ENCODE measurements around the gene CDK10. TPM values are rescaled to one million over a fixed set of nuclear protein-coding genes. Genes with fewer than 3 reads are reported as not detected.
"Not testable (repeated sequence)": the region's sequence is repeated elsewhere in the genome, so short reads cannot be mapped to it uniquely, and the experiment has no call there.

Gene CDK10
- total RNA-seq, 6 experiments from 2014 or later: 35.0 to 72.2 (median 53.7) TPM

DNA sequence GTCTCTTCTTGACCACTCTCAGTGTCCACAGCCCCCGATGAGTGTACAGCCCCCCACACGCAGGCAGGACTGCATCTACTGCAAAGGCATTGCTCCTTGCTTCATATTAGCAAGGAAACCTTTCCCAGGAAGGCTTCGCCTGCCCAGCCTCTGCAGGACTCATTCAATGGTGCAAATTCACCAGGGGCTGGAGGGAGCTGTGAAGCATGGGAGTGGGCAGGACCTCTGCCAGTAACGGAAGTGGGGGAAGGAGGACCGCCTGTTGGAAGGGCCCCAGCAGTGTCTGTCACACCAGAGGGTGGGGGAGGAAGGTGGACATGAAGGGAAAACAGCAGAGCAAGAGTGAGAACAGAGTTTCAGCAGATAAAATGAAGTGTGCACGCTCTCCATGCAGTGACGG is 26.3 kb upstream of the CDK10 start:
- H3K4me1 ChIP-seq: peaks cover 0 to 10% (median 0%) of the 10 kb centered on the region in 4 donors
- no peak overlapping the region for H3K27ac ChIP-seq
- H3K4me3 ChIP-seq: no peak overlapping the region
- no peaks in the 10 kb centered on the region for H3K36me3 ChIP-seq
- no peak for DNase-seq
- WGBS (ENCODE audit: insufficient coverage, low coverage, low lambda C conversion rate, missing lambda C conversion rate): 97% methylated on average over 6 of the region's 7 CpGs
- intact Hi-C loops (cut with DNase I): no loop called here
- no peak for ATAC-seq
- H3K27me3 ChIP-seq: no peaks in the 10 kb centered on the region
- H3K9me3 ChIP-seq: no peaks in the 10 kb centered on the region
- TF ChIP-seq, protein P1, sequence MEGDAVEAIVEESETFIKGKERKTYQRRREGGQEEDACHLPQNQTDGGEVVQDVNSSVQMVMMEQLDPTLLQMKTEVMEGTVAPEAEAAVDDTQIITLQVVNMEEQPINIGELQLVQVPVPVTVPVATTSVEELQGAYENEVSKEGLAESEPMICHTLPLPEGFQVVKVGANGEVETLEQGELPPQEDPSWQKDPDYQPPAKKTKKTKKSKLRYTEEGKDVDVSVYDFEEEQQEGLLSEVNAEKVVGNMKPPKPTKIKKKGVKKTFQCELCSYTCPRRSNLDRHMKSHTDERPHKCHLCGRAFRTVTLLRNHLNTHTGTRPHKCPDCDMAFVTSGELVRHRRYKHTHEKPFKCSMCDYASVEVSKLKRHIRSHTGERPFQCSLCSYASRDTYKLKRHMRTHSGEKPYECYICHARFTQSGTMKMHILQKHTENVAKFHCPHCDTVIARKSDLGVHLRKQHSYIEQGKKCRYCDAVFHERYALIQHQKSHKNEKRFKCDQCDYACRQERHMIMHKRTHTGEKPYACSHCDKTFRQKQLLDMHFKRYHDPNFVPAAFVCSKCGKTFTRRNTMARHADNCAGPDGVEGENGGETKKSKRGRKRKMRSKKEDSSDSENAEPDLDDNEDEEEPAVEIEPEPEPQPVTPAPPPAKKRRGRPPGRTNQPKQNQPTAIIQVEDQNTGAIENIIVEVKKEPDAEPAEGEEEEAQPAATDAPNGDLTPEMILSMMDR (IDR thresholded peaks at IDR 0.05): no peak
- TF ChIP-seq POLR2A (IDR thresholded peaks at IDR 0.05): no peak

DNA sequence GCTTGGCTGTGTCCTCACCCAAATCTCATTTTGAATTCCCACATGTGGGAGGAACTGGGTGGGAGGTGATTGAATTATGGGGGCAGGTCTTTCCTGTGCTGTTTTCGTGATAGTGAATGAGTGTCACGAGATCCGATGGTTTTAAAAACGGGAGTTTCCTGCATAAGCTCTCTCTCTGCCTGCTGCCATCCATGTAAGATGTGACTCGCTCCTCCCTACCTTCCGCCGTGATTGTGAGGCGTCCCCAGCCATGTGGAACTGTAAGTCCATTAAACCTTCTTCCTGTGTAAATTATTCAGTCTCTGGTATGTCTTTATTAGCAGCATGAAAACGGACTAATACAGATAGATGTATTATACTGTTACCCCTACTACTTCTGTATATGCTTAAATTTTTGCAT is 25.3 kb upstream of the CDK10 start:
- intact Hi-C loops (cut with DNase I): no loop called here
- H3K4me1 ChIP-seq: peaks cover 0 to 9% (median 0%) of the 10 kb centered on the region in 4 donors
- DNase-seq (no peak), ATAC-seq (no peak)
- H3K36me3 ChIP-seq: no peaks in the 10 kb centered on the region
- no peak overlapping the region for H3K27ac ChIP-seq
- TF ChIP-seq, protein P1 (IDR thresholded peaks at IDR 0.05): no peak
- no peak for TF ChIP-seq POLR2A (IDR thresholded peaks at IDR 0.05)
- no peaks in the 10 kb centered on the region for H3K27me3 ChIP-seq
- H3K9me3 ChIP-seq: no peaks in the 10 kb centered on the region
- WGBS (ENCODE audit: insufficient coverage, low coverage, low lambda C conversion rate, missing lambda C conversion rate): 88% methylated on average over 8 of the region's 9 CpGs
- H3K4me3 ChIP-seq: no peak overlapping the region

DNA sequence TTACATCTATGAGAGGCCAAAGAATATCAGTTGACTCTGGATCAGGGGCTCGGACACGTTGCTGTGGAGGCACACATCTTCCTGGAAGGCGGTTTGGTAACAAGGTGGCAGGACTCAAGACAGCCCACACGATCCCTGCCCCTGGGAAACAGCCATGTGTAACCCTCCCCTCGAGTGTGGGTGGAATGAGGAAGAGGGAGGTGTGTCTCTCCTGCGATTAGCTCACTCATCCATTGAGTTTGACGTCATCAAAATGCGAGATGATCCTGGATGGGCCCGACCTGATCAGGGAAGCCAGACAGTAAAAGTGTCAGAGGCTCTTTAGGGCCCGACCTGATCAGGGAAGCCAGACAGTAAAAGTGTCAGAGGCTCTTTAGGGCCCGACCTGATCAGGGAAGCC is 22.3 kb upstream of the CDK10 start:
- peaks cover 0 to 12% (median 0%) of the 10 kb centered on the region in 4 donors for H3K4me1 ChIP-seq
- H3K27me3 ChIP-seq; H3K9me3 ChIP-seq; H3K27ac ChIP-seq; intact Hi-C loops (cut with DNase I); H3K4me3 ChIP-seq; ATAC-seq; DNase-seq; H3K36me3 ChIP-seq: not testable (repeated sequence)
- 84% methylated on average over 8 of the region's 11 CpGs for WGBS (ENCODE audit: insufficient coverage, low coverage, low lambda C conversion rate, missing lambda C conversion rate)

DNA sequence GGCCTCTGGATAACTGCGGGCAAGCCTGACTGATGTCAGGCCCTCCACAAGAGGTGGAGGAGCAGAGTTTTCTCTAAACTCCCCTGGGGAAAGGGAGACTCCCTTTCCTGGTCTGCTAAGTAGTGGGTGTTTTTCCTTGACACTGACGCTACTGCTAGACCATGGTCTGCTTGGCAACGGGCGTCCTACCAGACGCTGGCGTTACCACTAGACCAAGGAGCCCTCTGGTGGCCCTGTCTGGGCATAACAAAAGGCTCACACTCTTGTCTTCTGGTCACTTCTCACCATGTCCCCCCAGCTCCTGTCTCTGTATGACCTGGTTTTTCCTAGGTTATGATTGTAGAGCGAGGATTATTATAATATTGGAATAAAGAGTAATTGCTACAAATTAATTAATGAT is 19.5 kb upstream of the CDK10 start:
- ATAC-seq; DNase-seq; H3K27ac ChIP-seq; H3K36me3 ChIP-seq; H3K9me3 ChIP-seq; intact Hi-C loops (cut with DNase I); H3K4me3 ChIP-seq; H3K27me3 ChIP-seq: not testable (repeated sequence)
- TF ChIP-seq, protein P1 (IDR thresholded peaks at IDR 0.05): peak in 2 of 4 donors; percentile 20 to 35
- WGBS (ENCODE audit: insufficient coverage, low coverage, low lambda C conversion rate, missing lambda C conversion rate): 58% methylated on average over 3 of the region's 7 CpGs
- H3K4me1 ChIP-seq: peaks cover 0 to 12% (median 0%) of the 10 kb centered on the region in 4 donors

DNA sequence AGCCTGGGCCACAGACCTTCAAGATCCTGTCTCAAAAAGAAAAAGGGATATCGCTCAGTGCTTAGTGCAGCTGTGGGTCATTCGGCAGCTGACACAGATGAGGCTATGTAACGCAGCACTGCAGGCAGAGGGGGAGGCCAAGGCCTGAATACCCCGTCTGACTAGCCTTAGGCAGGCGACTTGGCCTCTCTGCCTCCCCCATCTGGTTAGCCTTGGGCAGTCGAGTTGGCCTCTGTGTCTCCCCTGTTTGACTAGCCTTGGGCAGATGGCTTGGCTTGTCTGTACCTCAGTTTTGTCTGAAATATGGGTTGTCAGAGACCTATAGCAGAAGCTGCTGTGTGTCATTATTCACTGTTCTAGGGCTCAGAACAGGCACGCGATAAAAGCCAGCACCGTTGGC is 18.9 kb upstream of the CDK10 start:
- no peak for TF ChIP-seq POLR2A (IDR thresholded peaks at IDR 0.05)
- TF ChIP-seq, protein P1 (IDR thresholded peaks at IDR 0.05): no peak
- intact Hi-C loops (cut with DNase I): no loop called here
- no peaks in the 10 kb centered on the region for H3K36me3 ChIP-seq
- peaks cover 0 to 12% (median 0%) of the 10 kb centered on the region in 4 donors for H3K4me1 ChIP-seq
- H3K27ac ChIP-seq: no peak overlapping the region
- H3K4me3 ChIP-seq: no peak overlapping the region
- 80% methylated on average over 1 of the region's 9 CpGs for WGBS (ENCODE audit: insufficient coverage, low coverage, low lambda C conversion rate, missing lambda C conversion rate)
- ATAC-seq (no peak), DNase-seq (no peak)
- H3K9me3 ChIP-seq: no peaks in the 10 kb centered on the region
- H3K27me3 ChIP-seq: no peaks in the 10 kb centered on the region

All from right lobe of liver (tissue), 6 donors.